ENCODE data around the gene TAF4B.
"Not testable (repeated sequence)": the region's sequence is repeated elsewhere in the genome, so short reads cannot be mapped to it uniquely, and the experiment has no call there.

TAF4B gene

DNA sequence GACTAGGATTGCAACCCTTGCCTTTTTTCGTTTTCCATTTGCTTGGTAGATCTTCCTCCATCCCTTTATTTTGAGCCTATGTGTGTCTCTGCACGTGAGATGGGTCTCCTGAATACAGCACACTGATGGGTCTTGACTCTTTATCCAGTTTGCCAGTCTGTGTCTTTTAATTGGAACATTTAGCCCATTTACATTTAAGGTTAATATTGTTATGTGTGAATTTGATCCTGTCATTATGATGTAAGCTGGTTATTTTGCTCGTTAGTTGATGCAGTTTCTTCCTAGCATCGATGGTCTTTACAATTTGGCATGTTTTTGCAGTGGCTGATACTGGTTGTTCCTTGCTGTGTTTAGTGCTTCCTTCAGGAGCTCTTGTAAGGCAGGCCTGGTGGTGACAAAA is 16.1 kb downstream of the TAF4B start:
- DNase-seq = not testable (repeated sequence)

DNA sequence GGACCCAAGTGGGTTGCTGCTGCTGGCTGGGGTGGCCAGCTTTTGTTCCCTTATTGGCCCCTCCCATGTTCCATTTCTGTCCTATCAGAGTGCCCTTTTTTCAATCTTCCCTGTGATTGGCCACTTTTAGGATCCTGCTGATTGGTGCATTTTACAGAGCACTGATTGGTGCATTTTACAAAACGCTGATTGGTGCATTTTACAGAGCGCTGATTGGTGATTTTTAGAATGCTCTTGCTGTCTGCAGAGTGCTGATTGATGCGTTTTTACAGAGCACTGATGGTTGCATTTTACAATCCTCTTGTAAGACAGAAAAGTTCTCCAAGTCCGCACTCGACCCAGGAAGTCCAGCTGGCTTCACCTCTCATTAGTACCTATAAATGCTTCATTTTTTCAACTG is 19.2 kb downstream of the TAF4B start:
- DNase-seq = not testable (repeated sequence)

DNA sequence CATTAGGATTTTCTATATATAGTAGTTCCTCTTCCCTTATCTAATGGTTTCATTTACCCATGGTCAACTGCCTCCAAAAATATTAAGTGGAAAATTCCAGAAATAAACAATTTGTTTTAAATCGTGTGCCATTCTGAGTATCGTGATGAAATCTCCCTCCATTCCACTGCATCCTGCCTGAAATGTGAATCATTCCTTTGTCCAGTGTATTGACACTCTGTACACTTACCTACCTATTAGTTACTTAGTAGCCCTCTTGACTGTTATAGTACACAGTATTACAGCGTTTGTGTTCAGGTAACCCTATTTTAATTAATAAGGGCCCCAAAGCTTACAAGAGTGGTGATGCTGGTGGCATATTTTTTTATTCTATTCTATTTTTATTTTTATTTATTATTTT is 26.2 kb downstream of the TAF4B start:
- DNase-seq = no peak

GRCh38 chr18:26254808-26255207 is 28.6 kb downstream of the TAF4B start:
- not testable (repeated sequence) for DNase-seq

GRCh38 chr18:26255695-26256622 is 29.7 kb downstream of the TAF4B start:
- DNase-seq = no peak

DNA sequence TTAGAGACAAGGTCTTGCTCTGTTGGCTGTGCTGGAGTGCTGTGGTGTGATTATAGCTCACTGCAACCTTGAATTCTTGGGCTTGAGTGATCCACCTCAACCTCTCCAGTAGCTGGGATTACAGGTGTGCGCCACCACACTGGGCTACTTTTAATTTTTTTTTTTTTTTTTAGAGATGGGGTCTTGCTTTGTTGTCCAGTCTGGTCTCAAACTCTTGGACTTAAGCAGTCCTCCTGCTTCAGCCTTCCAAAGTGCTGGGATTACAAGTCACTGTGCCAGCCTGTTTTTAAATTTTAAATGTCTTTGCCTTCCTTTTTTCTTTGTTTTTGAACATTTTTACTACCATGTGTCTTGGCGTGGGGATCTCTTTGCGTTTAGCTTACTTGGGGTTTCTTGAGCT is 32.5 kb downstream of the TAF4B start:
- no peak for DNase-seq

DNA sequence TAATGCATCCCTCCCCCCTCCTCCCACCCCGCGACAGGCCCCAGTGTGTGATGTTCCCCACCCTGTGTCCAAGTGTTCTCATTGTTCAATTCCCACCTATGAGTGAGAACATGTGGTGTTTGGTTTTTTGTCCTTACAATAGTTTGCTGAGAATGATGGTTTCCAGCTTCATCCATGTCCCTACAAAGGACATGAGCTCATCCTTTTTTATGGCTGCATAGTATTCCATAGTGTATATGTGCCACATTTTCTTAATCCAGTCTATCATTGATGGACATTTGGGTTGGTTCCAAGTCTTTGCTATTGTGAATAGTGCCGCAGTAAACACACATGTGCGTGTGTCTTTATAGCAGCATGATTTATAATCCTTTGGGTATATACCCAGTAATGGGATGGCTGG is 33.2 kb downstream of the TAF4B start:
- not testable (repeated sequence) for DNase-seq

GRCh38 chr18:26262156-26262555 is 35.9 kb downstream of the TAF4B start:
- DNase-seq = no peak

- DNase-seq = no peak
These were observed 41.2 kb downstream of the TAF4B start for GRCh38 chr18:26267357-26267930.

- no peak for DNase-seq
These were observed 42.2 kb downstream of the TAF4B start for GRCh38 chr18:26268454-26268853.

GRCh38 chr18:26271917-26272549 is 45.8 kb downstream of the TAF4B start:
- no peak for DNase-seq

- no peak for DNase-seq
These were observed 51.1 kb downstream of the TAF4B start for GRCh38 chr18:26277374-26277773.

- DNase-seq = no peak
These were observed 53.2 kb downstream of the TAF4B start for GRCh38 chr18:26279428-26279827.

- DNase-seq = no peak
These were observed 59.8 kb downstream of the TAF4B start for GRCh38 chr18:26286008-26286407.

DNA sequence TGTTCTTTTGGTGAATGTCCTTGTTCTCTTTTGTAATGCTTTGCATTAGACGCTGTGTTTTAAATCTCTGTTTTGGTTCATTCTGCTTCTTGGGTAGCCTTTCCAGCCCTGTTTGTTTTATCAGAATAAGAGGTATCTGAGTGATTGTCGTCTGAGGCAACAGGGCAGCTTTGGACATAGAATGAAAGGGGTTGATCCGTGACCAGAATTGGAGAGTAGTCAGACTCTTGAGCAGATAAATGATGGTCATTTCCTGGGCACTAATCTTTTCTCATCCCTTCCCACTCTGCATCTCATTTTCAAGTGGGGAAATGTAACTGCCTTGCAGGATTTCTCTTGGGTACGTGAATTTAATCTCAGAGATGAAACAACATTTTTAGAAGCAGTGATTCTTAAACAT is 61.4 kb downstream of the TAF4B start:
- DNase-seq = no peak

GRCh38 chr18:26290385-26290784 is 64.1 kb downstream of the TAF4B start:
- no peak for DNase-seq

GRCh38 chr18:26293982-26294381 is 67.7 kb downstream of the TAF4B start:
- no peak for DNase-seq

- no peak for DNase-seq
These were observed 71.9 kb downstream of the TAF4B start for GRCh38 chr18:26298107-26298506.

GRCh38 chr18:26301681-26302080 is 75.4 kb downstream of the TAF4B start:
- no peak for DNase-seq

DNA sequence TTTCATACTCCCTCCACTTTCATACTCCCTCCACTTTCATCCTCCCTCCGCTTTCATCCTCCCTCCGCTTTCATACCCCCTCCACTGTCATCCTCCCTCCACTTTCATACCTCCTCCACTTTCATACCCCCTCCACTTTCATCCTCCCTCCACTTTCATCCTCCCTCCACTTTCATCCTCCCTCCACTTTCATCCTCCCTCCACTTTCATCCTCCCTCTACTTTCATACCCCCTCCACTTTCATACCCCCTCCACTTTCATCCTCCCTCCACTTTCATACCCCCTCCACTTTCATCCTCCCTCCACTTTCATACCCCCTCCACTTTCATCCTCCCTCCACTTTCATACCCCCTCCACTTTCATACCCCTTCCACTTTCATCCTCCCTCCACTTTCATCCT is 77.0 kb downstream of the TAF4B start:
- not testable (repeated sequence) for DNase-seq

GRCh38 chr18:26304511-26304910 is 78.3 kb downstream of the TAF4B start:
- no peak for DNase-seq

DNA sequence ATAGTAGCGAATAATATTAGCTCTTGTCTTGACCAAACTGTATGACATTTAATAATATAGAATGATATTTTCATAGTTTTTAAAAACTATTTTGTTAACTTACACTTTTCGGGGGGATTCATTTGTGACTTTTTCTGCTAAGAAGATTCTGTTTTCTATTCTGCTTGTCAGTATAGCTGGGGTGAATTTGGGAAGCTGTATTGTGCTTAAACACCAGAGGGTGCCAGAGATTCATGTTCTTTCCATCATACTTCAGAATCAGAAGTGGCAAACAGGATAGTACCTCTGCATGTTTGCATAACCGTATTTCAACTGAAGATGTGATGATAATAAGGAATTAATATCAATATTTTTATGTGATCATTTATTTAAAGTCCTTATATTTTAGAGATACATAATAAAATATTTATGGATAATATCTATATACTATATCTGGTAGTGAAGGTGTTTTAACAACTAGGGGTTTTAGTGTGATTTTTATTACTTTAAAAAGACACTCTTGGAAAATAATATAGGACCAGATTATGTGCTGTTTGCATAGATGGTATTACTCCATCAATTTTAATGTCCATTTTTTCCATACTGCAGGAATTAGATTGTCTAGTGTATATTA is 81.0 kb downstream of the TAF4B start:
- DNase-seq = no peak

GRCh38 chr18:26309281-26309680 is 83.0 kb downstream of the TAF4B start:
- no peak for DNase-seq

DNA sequence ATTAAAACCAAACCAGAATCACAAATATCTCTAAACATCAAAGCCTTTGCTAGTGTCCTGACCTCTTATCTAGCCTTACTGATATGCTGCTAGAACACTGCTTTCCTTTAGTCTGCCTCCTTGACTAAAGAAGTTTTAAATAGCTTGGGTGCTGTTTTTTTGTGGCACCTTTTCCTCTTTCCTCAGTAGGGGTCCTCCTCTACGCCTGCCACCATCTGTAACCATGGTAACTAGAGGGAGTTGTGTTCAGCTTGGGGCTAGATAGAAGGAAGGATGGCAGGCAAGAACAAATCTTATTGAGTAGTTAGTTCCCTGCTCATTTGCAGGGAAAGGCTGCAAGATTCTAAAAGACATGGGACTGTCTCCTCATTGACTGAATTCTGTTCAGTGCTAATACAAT is 86.0 kb downstream of the TAF4B start:
- DNase-seq = no peak
